Natural killer cell (primary cell): ENCODE results near the gene PRR7. TPM values are rescaled to one million over a fixed set of nuclear protein-coding genes. Genes with fewer than 3 reads are reported as not detected.

Experiments used
- ATAC-seq, 3 donors: fragments of 150-1000 bp in 2 of 3; fragments of 200-7000 bp in 1 of 3; cut with Tn5 transposase; 1 replicate in 1 of 3; 2 replicates in 2 of 3; pipeline ENCODE4 v1.10.0; 2021; ENCODE audit warnings: mild to moderate bottlenecking in 2 of 3, moderate library complexity in 2 of 3
- DNase-seq, 2 donors: peaks; one replicate each; pipeline versions ENCODE4 v3.0.0 to v3.0.0-alpha.2; 2013 to 2021; ENCODE audit warnings: mixed read lengths in 1 of 2
- H3K27ac ChIP-seq: one replicate; pipeline ENCODE4 v1.5.1; 2013; ENCODE audit warnings: mild to moderate bottlenecking, low read length
- H3K27me3 ChIP-seq: one replicate; pipeline ENCODE4 v1.6.1; 2013; ENCODE audit warnings: low read length; ENCODE audit not compliant: control insufficient read depth, insufficient read depth
- H3K36me3 ChIP-seq: one replicate; pipeline ENCODE4 v1.6.1; 2013; ENCODE audit warnings: low read length; ENCODE audit not compliant: control insufficient read depth, insufficient read depth
- H3K4me1 ChIP-seq: one replicate; pipeline ENCODE4 v1.6.1; 2013; ENCODE audit warnings: low read length; ENCODE audit not compliant: control insufficient read depth, insufficient read depth
- H3K4me3 ChIP-seq: one replicate; pipeline ENCODE4 v1.5.1; 2013; ENCODE audit warnings: low read length
- H3K9me3 ChIP-seq: one replicate; pipeline ENCODE4 v1.6.1; 2013; ENCODE audit warnings: low read length; ENCODE audit not compliant: control insufficient read depth, insufficient read depth
- H3K27ac Mint-ChIP-seq, 2 donors: one replicate each; pipeline ENCODE4 v1.8.0; 2022; ENCODE audit warnings: mild to moderate bottlenecking in 2 of 2, mixed read lengths in 2 of 2, moderate library complexity in 1 of 2
- H3K27me3 Mint-ChIP-seq, 2 donors: one replicate each; pipeline ENCODE4 v1.8.0; 2022; ENCODE audit warnings: low read depth in 2 of 2, mixed read lengths in 2 of 2
- H3K36me3 Mint-ChIP-seq: one replicate; pipeline ENCODE4 v1.8.0; 2022; ENCODE audit warnings: mixed read lengths
- H3K4me1 Mint-ChIP-seq, 2 donors: one replicate each; pipeline ENCODE4 v1.8.0; 2022; ENCODE audit warnings: mixed read lengths in 2 of 2
- H3K4me3 Mint-ChIP-seq: one replicate; pipeline ENCODE4 v1.8.0; 2022; ENCODE audit warnings: mild to moderate bottlenecking, moderate library complexity, mixed read lengths
- H3K9me3 Mint-ChIP-seq, 2 donors: one replicate each; pipeline ENCODE4 v1.8.0; 2022; ENCODE audit warnings: mixed read lengths in 2 of 2
- WGBS: methylation state at CpG from one replicate; pipeline ENCODE4 v1.1.7; 2013; ENCODE audit warnings: missing lambda C conversion rate; ENCODE audit not compliant: insufficient coverage; 5-methylcytosine and 5-hydroxymethylcytosine counted together
- intact Hi-C: fragments of 100-400 bp; cut with micrococcal nuclease; formaldehyde crosslinking; loops from one replicate; pipeline ENCODE4 v1.14.2; 2022
- total RNA-seq, 4 donors: library from RNA; stranded (reverse); fragments of 120-200 nt in 1 of 4; gene quantifications; one replicate each; pipeline versions ENCODE4 v1.2.3 to v1.2.4, GENCODE V29; 2013 to 2022
- TF ChIP-seq, protein P1 (sequence below): fragments of 200-600 bp; IDR thresholded peaks from one replicate; pipeline ENCODE4 v1.8.0; 2022; ENCODE audit warnings: antibody characterized with exemption

PRR7 gene
- total RNA-seq, 3 donors from 2014 or later (not counting 1 experiment from before 2014, with no cell fraction given): 21.6 to 27.9 (median 23.3) TPM

- Histone ChIP-seq H3K9me3 (no peaks in the 10 kb centered on the region), H3K4me3 (no peak overlapping the region), H3K36me3 (no peaks in the 10 kb centered on the region), H3K27me3 (no peaks in the 10 kb centered on the region), H3K4me1 (peaks cover 30% of the 10 kb centered on the region), H3K27ac (no peak overlapping the region)
- no peak for DNase-seq
- no peak for ATAC-seq
- no peaks in the 10 kb centered on the region for H3K36me3 Mint-ChIP-seq
- 95% methylated on average over 11 of the region's 11 CpGs for WGBS
- no peak overlapping the region for H3K27ac Mint-ChIP-seq
- no peaks in the 10 kb centered on the region for H3K9me3 Mint-ChIP-seq
- H3K4me1 Mint-ChIP-seq: peaks cover 10 to 15% of the 10 kb centered on the region in 2 donors
- intact Hi-C loops: loop anchor here (5.0 kb wide), 1 partner anchor 157 kb away; the partner anchor contains the start of genes PRELID1 and RAB24
- H3K4me3 Mint-ChIP-seq: no peak overlapping the region
- TF ChIP-seq, protein P1, sequence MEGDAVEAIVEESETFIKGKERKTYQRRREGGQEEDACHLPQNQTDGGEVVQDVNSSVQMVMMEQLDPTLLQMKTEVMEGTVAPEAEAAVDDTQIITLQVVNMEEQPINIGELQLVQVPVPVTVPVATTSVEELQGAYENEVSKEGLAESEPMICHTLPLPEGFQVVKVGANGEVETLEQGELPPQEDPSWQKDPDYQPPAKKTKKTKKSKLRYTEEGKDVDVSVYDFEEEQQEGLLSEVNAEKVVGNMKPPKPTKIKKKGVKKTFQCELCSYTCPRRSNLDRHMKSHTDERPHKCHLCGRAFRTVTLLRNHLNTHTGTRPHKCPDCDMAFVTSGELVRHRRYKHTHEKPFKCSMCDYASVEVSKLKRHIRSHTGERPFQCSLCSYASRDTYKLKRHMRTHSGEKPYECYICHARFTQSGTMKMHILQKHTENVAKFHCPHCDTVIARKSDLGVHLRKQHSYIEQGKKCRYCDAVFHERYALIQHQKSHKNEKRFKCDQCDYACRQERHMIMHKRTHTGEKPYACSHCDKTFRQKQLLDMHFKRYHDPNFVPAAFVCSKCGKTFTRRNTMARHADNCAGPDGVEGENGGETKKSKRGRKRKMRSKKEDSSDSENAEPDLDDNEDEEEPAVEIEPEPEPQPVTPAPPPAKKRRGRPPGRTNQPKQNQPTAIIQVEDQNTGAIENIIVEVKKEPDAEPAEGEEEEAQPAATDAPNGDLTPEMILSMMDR: no peak
- H3K27me3 Mint-ChIP-seq: no peaks in the 10 kb centered on the region
These were observed 12.7 kb downstream of the PRR7 start for GRCh38 chr5:177459357-177459756.

DNA sequence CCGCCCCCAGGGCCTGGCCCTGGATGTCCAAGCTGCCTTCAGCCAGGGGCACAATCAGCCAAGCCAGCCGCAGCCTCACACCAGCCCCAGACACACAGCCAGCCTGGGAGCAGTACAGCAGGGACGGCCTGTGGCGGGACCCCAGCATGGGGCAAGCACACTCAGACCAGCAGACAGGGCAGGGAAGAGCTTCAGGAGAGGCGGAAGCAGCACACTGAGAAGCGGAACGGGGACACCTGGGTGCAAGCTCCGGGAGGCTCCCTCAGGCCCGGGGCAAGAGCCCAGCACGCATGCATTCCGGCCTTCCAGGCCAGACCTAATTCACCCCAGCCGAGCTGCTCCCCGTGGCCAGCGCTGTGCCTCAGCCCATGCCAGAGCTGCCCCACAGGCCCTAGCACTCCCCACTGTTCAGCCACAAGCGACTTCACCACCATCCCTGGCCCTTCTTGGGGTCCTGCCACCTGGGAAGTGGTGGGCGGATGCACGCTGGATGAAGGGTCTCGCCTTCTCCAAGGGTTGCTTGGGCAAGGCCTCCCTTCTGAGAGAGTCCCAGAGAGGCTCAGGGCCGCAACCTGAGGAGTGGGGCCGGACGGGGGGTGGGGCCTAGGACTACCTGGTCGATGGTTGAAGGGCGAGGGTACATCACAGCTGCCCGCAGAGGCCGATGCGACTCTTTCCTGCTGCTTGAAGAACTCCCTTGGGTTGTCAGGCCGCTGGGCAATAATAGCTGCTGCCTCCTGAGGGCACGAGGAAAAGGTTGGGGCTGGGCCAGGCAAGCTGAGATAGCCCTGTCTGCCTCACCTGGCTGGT lies 13.4 kb downstream of the PRR7 start:
- H3K27ac Mint-ChIP-seq: no peak overlapping the region
- H3K4me3 Mint-ChIP-seq: no peak overlapping the region
- 97% methylated on average over 28 of the region's 28 CpGs for WGBS
- Histone ChIP-seq H3K27me3 (no peaks in the 10 kb centered on the region), H3K27ac (no peak overlapping the region), H3K4me1 (peaks cover 27% of the 10 kb centered on the region), H3K36me3 (no peaks in the 10 kb centered on the region), H3K4me3 (no peak overlapping the region), H3K9me3 (no peaks in the 10 kb centered on the region)
- ATAC-seq: no peak
- no peak for DNase-seq
- TF ChIP-seq, protein P1: no peak
- intact Hi-C loops: loop anchor here (5.0 kb wide), 1 partner anchor 158 kb away; the partner anchor contains the start of genes PRELID1 and RAB24
- peaks cover 10 to 15% of the 10 kb centered on the region in 2 donors for H3K4me1 Mint-ChIP-seq
- H3K27me3 Mint-ChIP-seq: no peaks in the 10 kb centered on the region
- no peaks in the 10 kb centered on the region for H3K9me3 Mint-ChIP-seq
- no peaks in the 10 kb centered on the region for H3K36me3 Mint-ChIP-seq

GRCh38 chr5:177462021-177462670 lies 15.5 kb downstream of the PRR7 start:
- H3K36me3 ChIP-seq: no peaks in the 10 kb centered on the region
- H3K4me3 ChIP-seq: no peak overlapping the region
- Mint-ChIP-seq H3K4me1 (peaks cover 0 to 5% of the 10 kb centered on the region in 2 donors), H3K36me3 (no peaks in the 10 kb centered on the region), H3K9me3 (no peaks in the 10 kb centered on the region), H3K27ac (no peak overlapping the region), H3K4me3 (no peak overlapping the region), H3K27me3 (no peaks in the 10 kb centered on the region)
- no peaks in the 10 kb centered on the region for H3K9me3 ChIP-seq
- TF ChIP-seq, protein P1: no peak
- intact Hi-C loops: no loop called here
- ATAC-seq: no peak
- H3K4me1 ChIP-seq: peaks cover 14% of the 10 kb centered on the region
- no peak for DNase-seq
- H3K27me3 ChIP-seq: no peaks in the 10 kb centered on the region
- H3K27ac ChIP-seq: no peak overlapping the region
- 46% methylated on average over 27 of the region's 27 CpGs for WGBS
